Kidney glomerular epithelial cell (primary cell): ENCODE data around the gene TNIK.

Source experiments
- DNase-seq: peaks from one replicate; lab custom pipeline; 2025; lab: John Stamatoyannopoulos, UW

The TNIK gene

GRCh38 chr3:171459942-171460724 is at the start of gene TNIK:
Gene TNIK, minus strand, starts transcription at chr3:171460405. Its CDS starts 342 bp downstream, at chr3:171460063.
- DNase-seq, result peak; percentile 92

GRCh38 chr3:171508676-171509075 is 48.5 kb upstream of the TNIK start:
- no peak for DNase-seq

GRCh38 chr3:171508206-171508605 is 48.0 kb upstream of the TNIK start:
- no peak for DNase-seq

GRCh38 chr3:171506743-171507319 is 46.6 kb upstream of the TNIK start:
- DNase-seq, result no peak

- no peak for DNase-seq
Measured at GRCh38 chr3:171505822-171506333, 45.7 kb upstream of the TNIK start.

GRCh38 chr3:171504376-171504775 is 44.2 kb upstream of the TNIK start:
- no peak for DNase-seq

GRCh38 chr3:171503817-171504216 is 43.6 kb upstream of the TNIK start:
- DNase-seq, result no peak

GRCh38 chr3:171498921-171499320 is 38.7 kb upstream of the TNIK start:
- DNase-seq, result no peak

GRCh38 chr3:171497468-171497867 is 37.3 kb upstream of the TNIK start:
- no peak for DNase-seq

- DNase-seq, result no peak
Measured at GRCh38 chr3:171495413-171495812, 35.2 kb upstream of the TNIK start.

- no peak for DNase-seq
Measured at GRCh38 chr3:171494457-171495109, 34.4 kb upstream of the TNIK start.

- no peak for DNase-seq
Measured at GRCh38 chr3:171491361-171491760, 31.2 kb upstream of the TNIK start.

GRCh38 chr3:171490901-171491300 is 30.7 kb upstream of the TNIK start:
- no peak for DNase-seq

GRCh38 chr3:171489348-171489747 is 29.1 kb upstream of the TNIK start:
- no peak for DNase-seq

GRCh38 chr3:171488479-171488878 is 28.3 kb upstream of the TNIK start:
- DNase-seq, result no peak

- no peak for DNase-seq
Measured at GRCh38 chr3:171487382-171487781, 27.2 kb upstream of the TNIK start.

GRCh38 chr3:171485338-171485737 is 25.1 kb upstream of the TNIK start:
- no peak for DNase-seq

GRCh38 chr3:171481011-171481410 is 20.8 kb upstream of the TNIK start:
- no peak for DNase-seq

GRCh38 chr3:171480526-171480925 is 20.3 kb upstream of the TNIK start:
- DNase-seq, result no peak

- DNase-seq, result no peak
Measured at GRCh38 chr3:171476532-171477102, 16.4 kb upstream of the TNIK start.

GRCh38 chr3:171472552-171472951 is 12.3 kb upstream of the TNIK start:
- no peak for DNase-seq

GRCh38 chr3:171470714-171471227 is 10.6 kb upstream of the TNIK start:
- no peak for DNase-seq
